Measurements from ENCODE around the gene CLDN5. TPM values are rescaled to one million over a fixed set of nuclear protein-coding genes. Genes with fewer than 3 reads are reported as not detected.

Gene CLDN5
- total RNA-seq, 1 donor from 2014 or later = not detected

GRCh38 chr22:19480173-19480568 is 44.0 kb downstream of the CLDN5 start:
- no peak for DNase-seq (ENCODE audit: extremely low spot score, unreplicated experiment)
- Mint-ChIP-seq H3K4me1 (ENCODE audit: unreplicated experiment) (peaks cover 29% of the 10 kb centered on the region), H3K9me3 (ENCODE audit: unreplicated experiment) (no peaks in the 10 kb centered on the region), H3K27me3 (ENCODE audit: unreplicated experiment) (no peaks in the 10 kb centered on the region), H3K4me3 (ENCODE audit: unreplicated experiment) (peak overlapping the region; percentile 91), H3K36me3 (ENCODE audit: unreplicated experiment) (peaks cover 2% of the 10 kb centered on the region), H3K27ac (ENCODE audit: unreplicated experiment) (no peak overlapping the region)
- no peak for TF ChIP-seq CTCF (IDR thresholded peaks at IDR 0.05)

GRCh38 chr22:19479355-19480172 is 44.6 kb downstream of the CLDN5 start, which contains the start of gene CDC45:
CDC45 (plus strand) TSS chr22:19479920; CDS start chr22:19479969, 49 bp downstream.
- TF ChIP-seq CTCF (IDR thresholded peaks at IDR 0.05) = no peak
- H3K27me3 Mint-ChIP-seq (ENCODE audit: unreplicated experiment) = no peaks in the 10 kb centered on the region
- no peaks in the 10 kb centered on the region for H3K9me3 Mint-ChIP-seq (ENCODE audit: unreplicated experiment)
- H3K27ac Mint-ChIP-seq (ENCODE audit: unreplicated experiment) = peak within 1 kb of the TSS; percentile 99
- peaks cover 3% of the 10 kb centered on the region for H3K36me3 Mint-ChIP-seq (ENCODE audit: unreplicated experiment)
- H3K4me1 Mint-ChIP-seq (ENCODE audit: unreplicated experiment) = peaks cover 29% of the 10 kb centered on the region
- DNase-seq (ENCODE audit: extremely low spot score, unreplicated experiment) = peak; percentile 98
- H3K4me3 Mint-ChIP-seq (ENCODE audit: unreplicated experiment) = peak within 1 kb of the TSS; percentile 91

GRCh38 chr22:19478901-19479354 is 45.3 kb downstream of the CLDN5 start, which contains the start of gene UFD1:
UFD1 (minus strand) TSS chr22:19479193; CDS start chr22:19479085, 108 bp downstream.
- Mint-ChIP-seq H3K4me3 (ENCODE audit: unreplicated experiment) (peak within 1 kb of the TSS; percentile 91), H3K27ac (ENCODE audit: unreplicated experiment) (peak within 1 kb of the TSS; percentile 99), H3K36me3 (ENCODE audit: unreplicated experiment) (peaks cover 6% of the 10 kb centered on the region), H3K9me3 (ENCODE audit: unreplicated experiment) (no peaks in the 10 kb centered on the region), H3K27me3 (ENCODE audit: unreplicated experiment) (no peaks in the 10 kb centered on the region), H3K4me1 (ENCODE audit: unreplicated experiment) (peaks cover 29% of the 10 kb centered on the region)
- TF ChIP-seq CTCF (IDR thresholded peaks at IDR 0.05) = no peak
- DNase-seq (ENCODE audit: extremely low spot score, unreplicated experiment) = peak; percentile 94

- no peak for TF ChIP-seq CTCF (IDR thresholded peaks at IDR 0.05)
- peak overlapping the region; percentile 91 for H3K4me3 Mint-ChIP-seq (ENCODE audit: unreplicated experiment)
- no peaks in the 10 kb centered on the region for H3K27me3 Mint-ChIP-seq (ENCODE audit: unreplicated experiment)
- no peaks in the 10 kb centered on the region for H3K9me3 Mint-ChIP-seq (ENCODE audit: unreplicated experiment)
- no peak for DNase-seq (ENCODE audit: extremely low spot score, unreplicated experiment)
- peak overlapping the region; percentile 99 for H3K27ac Mint-ChIP-seq (ENCODE audit: unreplicated experiment)
- peaks cover 29% of the 10 kb centered on the region for H3K4me1 Mint-ChIP-seq (ENCODE audit: unreplicated experiment)
- peaks cover 11% of the 10 kb centered on the region for H3K36me3 Mint-ChIP-seq (ENCODE audit: unreplicated experiment)
These were observed 45.9 kb downstream of the CLDN5 start for GRCh38 chr22:19478045-19478900.

All from osteocyte (in vitro differentiated cells).